PC-3 (cell line): ENCODE measurements around the gene NSUN4. TPM values are rescaled to one million over a fixed set of nuclear protein-coding genes. Genes with fewer than 3 reads are reported as not detected.

Experiments
- ATAC-seq: fragments of 200-7000 bp; cut with Tn5 transposase; 2 replicates; pipeline ENCODE4 v1.9.1; 2020; ENCODE audit warnings: mild to moderate bottlenecking, moderate library complexity
- BruUV-seq: library from RNA; stranded (reverse); fragments of 400-500 nt; replicated peaks from 2 replicates; lab custom pipeline; 2021; lab: Mats Ljungman, UMichigan
- CTCF ChIA-PET: fragments of 300-600 bp; sonication (Branson Sonifier 250); formaldehyde crosslinking; loops from one replicate; lab custom pipeline; 2022; ENCODE audit warnings: antibody characterized with exemption; lab: Charles Lee
- POLR2A ChIA-PET: fragments of 300-600 bp; sonication (Branson Sonifier 250); formaldehyde crosslinking; loops from one replicate; lab custom pipeline; 2022; ENCODE audit warnings: antibody characterized with exemption; ENCODE audit not compliant: unreplicated experiment; lab: Charles Lee
- DNase-seq: peaks from one replicate; pipeline ENCODE4 v3.0.0-alpha.2; 2015
- H2AFZ ChIP-seq: fragments of 300-600 bp; sonication (generic); 2 replicates; pipeline ENCODE4 v1.6.0; 2016; ENCODE audit warnings: antibody characterized with exemption, low read length
- H3F3A ChIP-seq: fragments of 300-600 bp; sonication (generic); one replicate; pipeline ENCODE4 v1.6.0; 2017; ENCODE audit warnings: antibody characterized with exemption, low read length, control low read depth, mild to moderate bottlenecking; ENCODE audit not compliant: unreplicated experiment
- H3K27ac ChIP-seq: fragments of 300-600 bp; sonication (generic); 2 replicates; pipeline ENCODE4 v1.5.1; 2016; ENCODE audit warnings: mild to moderate bottlenecking, low read length
- H3K27me3 ChIP-seq: fragments of 300-600 bp; sonication (generic); 2 replicates; pipeline ENCODE4 v1.6.1; 2016; ENCODE audit warnings: low read length, mixed read lengths
- H3K36me3 ChIP-seq: fragments of 300-600 bp; sonication (generic); 2 replicates; pipeline ENCODE4 v1.6.1; 2016; ENCODE audit warnings: low read depth, mixed run types, low read length, mixed read lengths
- H3K4me1 ChIP-seq: fragments of 300-600 bp; sonication (generic); 2 replicates; pipeline ENCODE4 v1.5.1; 2016; ENCODE audit warnings: low read length; ENCODE audit not compliant: insufficient read depth
- H3K4me2 ChIP-seq: fragments of 300-600 bp; sonication (generic); 2 replicates; pipeline ENCODE4 v1.6.0; 2016; ENCODE audit warnings: low read length
- H3K4me3 ChIP-seq: fragments of 300-600 bp; sonication (generic); 2 replicates; pipeline ENCODE4 v1.5.1; 2016; ENCODE audit warnings: mild to moderate bottlenecking, low read length, mixed read lengths
- H3K79me2 ChIP-seq: fragments of 300-600 bp; sonication (generic); 2 replicates; pipeline ENCODE4 v1.6.1; 2017; ENCODE audit warnings: low read length, mixed read lengths
- H3K9ac ChIP-seq: fragments of 300-600 bp; sonication (generic); 2 replicates; pipeline ENCODE4 v1.6.0; 2016; ENCODE audit warnings: mild to moderate bottlenecking, low read length
- H3K9me2 ChIP-seq: fragments of 300-600 bp; sonication (generic); replicated peaks from 2 replicates; pipeline ENCODE4 v1.6.1; 2016; ENCODE audit warnings: mixed run types, low read length, mixed read lengths
- H3K9me3 ChIP-seq: fragments of 300-600 bp; sonication (generic); 2 replicates; pipeline ENCODE4 v1.6.1; 2016; ENCODE audit warnings: low read length, mixed read lengths
- H4K20me1 ChIP-seq: fragments of 300-600 bp; sonication (generic); 2 replicates; pipeline ENCODE4 v1.6.1; 2016; ENCODE audit warnings: low read length, mixed read lengths
- EZH2 ChIP-seq: fragments of 300-600 bp; sonication (generic); IDR thresholded peaks from one replicate; pipeline ENCODE4 v1.6.1; 2017; ENCODE audit warnings: antibody characterized with exemption, mild to moderate bottlenecking, low read length; ENCODE audit not compliant: unreplicated experiment
- EZH2phosphoT487 ChIP-seq: fragments of 300-600 bp; sonication (generic); IDR thresholded peaks from 2 replicates; pipeline ENCODE4 v1.6.1; 2018; ENCODE audit warnings: mild to moderate bottlenecking, antibody characterized with exemption, low read length, borderline replicate concordance
- intact Hi-C: fragments of 100-400 bp; cut with micrococcal nuclease; formaldehyde crosslinking; loops from 2 replicates; pipeline ENCODE4 v1.9.0; 2023
- total RNA-seq: library from RNA; depleted of rRNA; stranded (reverse); fragments of >200 nt; gene quantifications from 2 replicates; pipeline ENCODE4 v1.2.3, GENCODE V29; 2014
- TF ChIP-seq, protein P1 (sequence below): fragments of 300-600 bp; sonication (generic); conservative IDR thresholded peaks from 2 replicates; pipeline ENCODE4 v1.5.1; 2017; ENCODE audit warnings: antibody characterized with exemption, low read depth, mild to moderate bottlenecking, low read length

NSUN4 gene
- total RNA-seq, 1 experiment from 2014 or later, result 16.8 TPM

DNA sequence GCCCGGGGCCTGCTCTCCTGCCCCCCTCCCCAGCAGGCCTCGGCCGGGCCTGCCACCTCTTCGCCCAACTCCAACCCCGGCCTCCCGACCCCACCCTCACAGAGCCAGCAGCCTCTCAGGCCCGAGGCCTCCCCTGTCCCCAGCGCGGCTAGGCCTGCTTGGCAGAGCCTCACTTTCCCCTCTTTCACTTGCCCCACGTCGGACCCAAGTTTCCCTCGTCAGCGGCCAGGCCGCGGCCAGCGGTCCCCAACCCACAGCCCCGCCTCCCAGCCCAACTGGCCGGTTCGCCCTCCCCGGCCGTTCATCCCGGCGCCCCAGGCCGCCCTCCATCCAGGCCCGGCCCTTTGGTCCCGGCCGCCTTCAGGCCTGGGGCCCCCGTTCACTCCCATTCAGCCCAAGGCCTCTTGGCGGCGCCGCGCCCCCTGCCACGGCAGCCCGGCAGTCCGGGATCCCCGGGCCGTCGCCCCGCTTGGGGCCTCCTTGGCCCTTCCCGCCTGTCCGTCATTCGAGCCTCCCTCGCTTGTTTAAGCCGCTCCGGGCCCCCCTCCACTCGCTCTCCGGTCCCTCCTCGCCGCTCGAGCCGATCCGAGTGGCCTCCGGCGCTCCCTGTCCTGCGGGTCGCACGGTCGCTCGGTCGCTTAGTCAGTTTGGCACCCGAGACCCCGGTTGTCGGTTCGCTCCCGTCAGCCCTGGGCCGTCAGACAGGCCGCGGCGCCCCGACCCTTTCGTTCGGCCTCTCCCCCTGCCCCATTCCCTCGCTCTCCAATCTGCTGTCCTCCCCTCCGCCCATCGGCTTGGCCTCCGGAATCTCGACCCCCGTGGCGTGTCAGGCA, 38.6 kb upstream of the NSUN4 start:
- ChIA-PET POLR2A (no interaction called here), CTCF (no interaction called here)
- Histone ChIP-seq H3K9ac (peak overlapping the region; percentile 99), H3K4me3 (peak overlapping the region; percentile 99), H3K79me2 (peaks cover 97% of the 10 kb centered on the region), H3K9me3 (no peaks in the 10 kb centered on the region), H3K4me2 (peak overlapping the region; percentile 86), H3F3A (no peaks in the 10 kb centered on the region), H3K27me3 (no peaks in the 10 kb centered on the region), H2AFZ (peak overlapping the region; percentile 65), H4K20me1 (peaks cover 32% of the 10 kb centered on the region), H3K4me1 (peaks cover 19% of the 10 kb centered on the region), H3K9me2 (no peaks in the 10 kb centered on the region), H3K36me3 (peaks cover 11% of the 10 kb centered on the region), H3K27ac (peak overlapping the region; percentile 76)
- peak; percentile 42 for DNase-seq
- TF ChIP-seq EZH2phosphoT487 (no peak), EZH2 (no peak)
- TF ChIP-seq, protein P1, sequence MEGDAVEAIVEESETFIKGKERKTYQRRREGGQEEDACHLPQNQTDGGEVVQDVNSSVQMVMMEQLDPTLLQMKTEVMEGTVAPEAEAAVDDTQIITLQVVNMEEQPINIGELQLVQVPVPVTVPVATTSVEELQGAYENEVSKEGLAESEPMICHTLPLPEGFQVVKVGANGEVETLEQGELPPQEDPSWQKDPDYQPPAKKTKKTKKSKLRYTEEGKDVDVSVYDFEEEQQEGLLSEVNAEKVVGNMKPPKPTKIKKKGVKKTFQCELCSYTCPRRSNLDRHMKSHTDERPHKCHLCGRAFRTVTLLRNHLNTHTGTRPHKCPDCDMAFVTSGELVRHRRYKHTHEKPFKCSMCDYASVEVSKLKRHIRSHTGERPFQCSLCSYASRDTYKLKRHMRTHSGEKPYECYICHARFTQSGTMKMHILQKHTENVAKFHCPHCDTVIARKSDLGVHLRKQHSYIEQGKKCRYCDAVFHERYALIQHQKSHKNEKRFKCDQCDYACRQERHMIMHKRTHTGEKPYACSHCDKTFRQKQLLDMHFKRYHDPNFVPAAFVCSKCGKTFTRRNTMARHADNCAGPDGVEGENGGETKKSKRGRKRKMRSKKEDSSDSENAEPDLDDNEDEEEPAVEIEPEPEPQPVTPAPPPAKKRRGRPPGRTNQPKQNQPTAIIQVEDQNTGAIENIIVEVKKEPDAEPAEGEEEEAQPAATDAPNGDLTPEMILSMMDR, result 0 out of 2 replicates have a peak, but pooled peaks have one; percentile 10
- peak; percentile 13 for ATAC-seq
- no TSS peak for BruUV-seq
- intact Hi-C loops, result loop anchor here (10.0 kb wide), 1 partner anchor 57 kb away; the partner anchor contains the start of gene RAD54L

DNA sequence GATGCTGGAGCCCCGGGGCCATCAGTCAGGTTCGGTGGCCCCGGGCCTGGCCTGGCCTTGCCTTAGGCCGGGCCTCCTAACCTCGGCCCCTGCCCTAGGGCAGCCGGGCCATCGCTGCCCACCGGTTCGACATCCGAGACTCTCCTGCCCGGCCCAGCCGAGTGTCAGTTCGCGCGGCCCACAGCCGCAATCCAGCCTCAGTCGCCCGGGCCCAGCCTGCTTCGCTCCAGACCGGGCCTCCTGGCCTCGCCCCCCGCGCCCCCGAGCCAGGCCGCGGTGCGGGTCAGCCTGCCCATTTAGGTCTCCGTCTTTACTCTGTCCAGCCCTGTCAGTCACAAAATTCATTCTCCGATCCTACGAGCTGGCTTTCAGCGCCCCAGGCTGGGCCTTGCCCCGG, 38.0 kb upstream of the NSUN4 start:
- Histone ChIP-seq H3K4me3 (peak overlapping the region; percentile 99), H3K9me2 (no peaks in the 10 kb centered on the region), H2AFZ (peak overlapping the region; percentile 65), H3K27ac (peak overlapping the region; percentile 76), H3K9me3 (no peaks in the 10 kb centered on the region), H3K36me3 (peaks cover 5% of the 10 kb centered on the region; the same call in 1 of the 2 replicates), H3K79me2 (peaks cover 98% of the 10 kb centered on the region), H4K20me1 (peaks cover 38% of the 10 kb centered on the region), H3K9ac (peak overlapping the region; percentile 99), H3F3A (no peaks in the 10 kb centered on the region), H3K4me2 (peak overlapping the region; percentile 86), H3K27me3 (no peaks in the 10 kb centered on the region), H3K4me1 (peaks cover 25% of the 10 kb centered on the region)
- intact Hi-C loops, result loop anchor here (1.0 to 10.0 kb wide), 2 partner anchors 38 to 58 kb away; partner anchors contain the start of genes NSUN4 and RAD54L
- CTCF ChIA-PET, result interaction anchor here (0.8 to 0.9 kb wide), 3 partner anchors 37 to 57 kb away, joined by 3 to 7 read pairs (median 4); no protein-coding TSS in a partner anchor
- no TSS peak for BruUV-seq
- POLR2A ChIA-PET, result interaction anchor here (1.8 kb wide), 1 partner anchor 55 kb away, joined by 6 read pairs; the partner anchor contains the start of gene RAD54L
- no peak for TF ChIP-seq EZH2phosphoT487
- no peak for TF ChIP-seq EZH2
- TF ChIP-seq, protein P1, result no peak
- ATAC-seq (peak; percentile 4), DNase-seq (peak; percentile 24)
